Measurements from ENCODE around the gene PCDHGA1.

DNA sequence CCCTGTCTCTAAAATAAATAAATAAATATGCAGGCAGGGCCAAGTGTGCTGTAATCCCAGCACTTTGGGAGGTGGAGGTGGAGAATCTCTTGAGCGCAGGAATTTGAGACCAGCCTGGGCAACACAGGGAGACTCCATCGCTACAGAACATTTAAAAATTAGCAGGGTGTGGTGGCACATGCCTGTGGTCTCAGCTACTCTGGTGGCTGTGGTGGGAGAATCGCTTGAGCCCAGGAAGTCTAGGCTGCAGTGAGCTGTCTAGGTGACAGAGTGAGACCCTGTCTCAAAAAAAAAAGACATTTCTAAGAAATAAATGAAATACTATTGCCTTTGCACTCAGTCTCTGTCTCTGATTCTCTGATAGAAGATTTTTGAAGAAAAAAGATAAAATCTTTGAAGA is 81.3 kb downstream of the PCDHGA1 start:
- no peak for TF ChIP-seq CTCF (IDR thresholded peaks at IDR 0.05)
- TF ChIP-seq EZH2 (IDR thresholded peaks at IDR 0.05; ENCODE audit: borderline replicate concordance, insufficient read depth, low read depth, low read length, poor library complexity, severe bottlenecking) = no peak
